Lower leg skin (tissue), 3 donors: ENCODE data around the gene HAT1.

ENCODE experiments used
- POLR2A ChIP-seq, 2 donors: fragments of 450-650 bp; IDR thresholded peaks; one replicate each; pipeline ENCODE4 v1.6.1; 2016 to 2017; ENCODE audit warnings: antibody characterized with exemption in 2 of 2, mild to moderate bottlenecking in 1 of 2, moderate library complexity in 1 of 2
- TF ChIP-seq, protein P1 (sequence below), 3 donors: fragments of 450-650 bp; IDR thresholded peaks; one replicate each; pipeline ENCODE4 v1.5.1; 2016; ENCODE audit warnings: antibody characterized with exemption in 3 of 3, mild to moderate bottlenecking in 3 of 3, moderate library complexity in 2 of 3

DNA sequence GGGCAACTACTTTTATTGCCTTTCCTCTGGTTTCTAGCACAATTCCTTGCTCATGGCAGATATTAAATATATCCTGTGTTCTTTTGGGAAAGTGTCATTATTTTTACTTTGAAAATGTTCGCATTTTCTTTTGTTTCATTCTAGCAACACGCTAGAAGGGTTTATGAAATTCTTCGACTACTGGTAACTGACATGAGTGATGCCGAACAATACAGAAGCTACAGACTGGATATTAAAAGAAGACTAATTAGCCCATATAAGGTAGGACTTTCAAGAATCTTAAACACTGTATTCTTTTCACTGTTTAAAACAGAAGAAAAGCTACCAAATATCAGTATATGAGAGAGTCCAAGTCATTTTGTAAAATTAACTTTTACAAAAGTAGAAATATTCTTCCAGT is 56.8 kb downstream of the HAT1 start:
- TF ChIP-seq, protein P1, sequence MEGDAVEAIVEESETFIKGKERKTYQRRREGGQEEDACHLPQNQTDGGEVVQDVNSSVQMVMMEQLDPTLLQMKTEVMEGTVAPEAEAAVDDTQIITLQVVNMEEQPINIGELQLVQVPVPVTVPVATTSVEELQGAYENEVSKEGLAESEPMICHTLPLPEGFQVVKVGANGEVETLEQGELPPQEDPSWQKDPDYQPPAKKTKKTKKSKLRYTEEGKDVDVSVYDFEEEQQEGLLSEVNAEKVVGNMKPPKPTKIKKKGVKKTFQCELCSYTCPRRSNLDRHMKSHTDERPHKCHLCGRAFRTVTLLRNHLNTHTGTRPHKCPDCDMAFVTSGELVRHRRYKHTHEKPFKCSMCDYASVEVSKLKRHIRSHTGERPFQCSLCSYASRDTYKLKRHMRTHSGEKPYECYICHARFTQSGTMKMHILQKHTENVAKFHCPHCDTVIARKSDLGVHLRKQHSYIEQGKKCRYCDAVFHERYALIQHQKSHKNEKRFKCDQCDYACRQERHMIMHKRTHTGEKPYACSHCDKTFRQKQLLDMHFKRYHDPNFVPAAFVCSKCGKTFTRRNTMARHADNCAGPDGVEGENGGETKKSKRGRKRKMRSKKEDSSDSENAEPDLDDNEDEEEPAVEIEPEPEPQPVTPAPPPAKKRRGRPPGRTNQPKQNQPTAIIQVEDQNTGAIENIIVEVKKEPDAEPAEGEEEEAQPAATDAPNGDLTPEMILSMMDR (IDR thresholded peaks at IDR 0.05), result no peak
- no peak for TF ChIP-seq POLR2A (IDR thresholded peaks at IDR 0.05)
